Muscle of leg (tissue), 11 donors: ENCODE data around the gene TMEM88. TPM values are rescaled to one million over a fixed set of nuclear protein-coding genes. Genes with fewer than 3 reads are reported as not detected.

Experiments
- DNase-seq: peaks from one replicate; pipeline ENCODE4 v3.0.0; 2013
- H3K27ac ChIP-seq: one replicate; pipeline ENCODE4 v1.5.1; 2013; ENCODE audit warnings: mild to moderate bottlenecking, low read length, control low read depth
- H3K27me3 ChIP-seq: one replicate; pipeline ENCODE4 v1.6.1; 2013; ENCODE audit warnings: low read length; ENCODE audit not compliant: control insufficient read depth, insufficient read depth
- H3K36me3 ChIP-seq: one replicate; pipeline ENCODE4 v1.6.1; 2013; ENCODE audit warnings: low read length; ENCODE audit not compliant: control insufficient read depth, insufficient read depth
- H3K4me1 ChIP-seq: one replicate; pipeline ENCODE4 v1.6.1; 2013; ENCODE audit warnings: low read length; ENCODE audit not compliant: control insufficient read depth, insufficient read depth
- H3K4me3 ChIP-seq: one replicate; pipeline ENCODE4 v1.5.1; 2013; ENCODE audit warnings: low read length, control low read depth
- H3K9me3 ChIP-seq: replicated peaks from 2 replicates; pipeline ENCODE4 v1.6.1; 2013; ENCODE audit warnings: low read depth, low read length; ENCODE audit not compliant: control insufficient read depth
- whole genome bisulfite sequencing: methylation state at CpG from one replicate; pipeline ENCODE4 v1.1.5; 2013; ENCODE audit warnings: missing lambda C conversion rate; ENCODE audit not compliant: insufficient coverage; 5-methylcytosine and 5-hydroxymethylcytosine counted together
- polyA plus RNA-seq, 8 donors: library from polyadenylated mRNA; unstranded; fragments of 120-200 nt; gene quantifications; one replicate each; pipeline versions ENCODE4 v1.2.1 to v1.2.3, GENCODE V29; 2013; ENCODE audit warnings: inconsistent platforms in 1 of 8, low replicate concordance in 1 of 8; ENCODE audit not compliant: insufficient read length in 8 of 8, insufficient read depth in 1 of 8
- total RNA-seq: library from RNA; stranded (reverse); fragments of 120-200 nt; gene quantifications from one replicate; pipeline ENCODE4 v1.2.4, GENCODE V29; 2013

TMEM88 gene
- total and polyA plus RNA-seq, 9 donors = 18.4 to 30.3 (median 26.7) TPM

DNA sequence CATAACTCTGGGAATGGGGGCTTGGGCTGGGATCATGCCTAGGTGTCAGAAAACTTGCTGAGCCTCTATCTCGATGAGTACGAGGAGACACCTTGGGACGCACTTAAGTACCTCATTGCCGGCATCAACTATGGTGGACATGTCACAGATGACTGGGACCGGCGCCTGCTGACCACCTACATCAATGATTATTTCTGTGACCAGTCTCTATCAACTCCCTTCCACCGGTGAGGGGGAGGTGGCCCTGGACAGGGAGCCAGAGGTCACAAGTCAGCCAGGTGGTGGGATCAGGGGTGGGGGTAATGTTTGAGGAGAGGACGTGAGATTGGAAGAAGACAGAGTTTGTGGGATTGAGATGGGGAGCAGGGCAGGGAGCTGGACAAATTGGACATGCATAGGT, 24.2 kb upstream of the TMEM88 start:
- H3K9me3 ChIP-seq = no peaks in the 10 kb centered on the region
- 88% methylated on average over 5 of the region's 8 CpGs for WGBS
- DNase-seq = no peak

DNA sequence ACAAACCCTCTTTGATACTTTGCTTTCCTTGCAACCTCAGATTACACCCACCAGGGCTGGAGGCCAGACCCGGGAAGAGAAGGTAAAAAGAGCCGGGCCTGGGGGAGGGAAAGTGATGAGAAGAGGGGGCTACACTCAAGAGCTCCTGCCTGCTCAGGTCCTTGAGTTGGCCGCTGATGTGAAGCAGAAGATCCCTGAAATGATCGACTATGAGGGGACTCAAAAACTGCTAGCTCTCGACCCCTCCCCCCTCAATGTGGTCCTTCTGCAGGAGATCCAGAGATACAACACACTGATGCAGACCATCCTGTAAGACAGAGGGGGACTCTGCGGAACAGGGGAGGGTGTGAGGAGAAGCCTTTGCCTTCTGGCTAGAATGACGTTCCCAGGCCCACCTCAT, 23.6 kb upstream of the TMEM88 start:
- H3K36me3 ChIP-seq = no peaks in the 10 kb centered on the region

More for the DNA sequence above, 24.2 kb upstream of the TMEM88 start:
- Histone ChIP-seq H3K36me3 (no peaks in the 10 kb centered on the region), H3K4me3 (no peak overlapping the region), H3K27me3 (peaks cover 8% of the 10 kb centered on the region), H3K4me1 (peaks cover 26% of the 10 kb centered on the region), H3K27ac (no peak overlapping the region)

DNA sequence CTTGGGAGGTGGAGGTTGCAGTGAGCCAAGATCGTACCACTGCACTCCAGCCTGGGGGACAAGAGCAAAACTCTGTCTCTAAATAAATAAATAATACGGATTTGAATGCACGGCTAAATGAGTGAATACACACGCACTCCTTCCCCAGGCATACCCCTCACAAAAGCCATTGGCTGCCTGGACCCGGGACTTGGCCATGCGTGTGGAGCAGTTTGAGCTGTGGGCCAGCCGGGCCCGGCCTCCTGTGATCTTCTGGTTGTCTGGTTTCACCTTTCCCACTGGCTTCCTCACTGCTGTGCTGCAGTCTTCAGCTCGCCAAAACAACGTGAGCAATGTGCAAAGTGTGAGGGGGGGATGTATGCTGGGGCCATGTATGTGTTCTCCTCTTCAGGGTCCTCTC, 22.4 kb upstream of the TMEM88 start:
- 50% methylated on average over 4 of the region's 10 CpGs for WGBS
- Histone ChIP-seq H3K27me3 (peaks cover 8% of the 10 kb centered on the region), H3K36me3 (no peaks in the 10 kb centered on the region), H3K27ac (no peak overlapping the region), H3K9me3 (no peaks in the 10 kb centered on the region), H3K4me3 (no peak overlapping the region), H3K4me1 (peaks cover 40% of the 10 kb centered on the region)
- DNase-seq = no peak

More for the DNA sequence above, 23.6 kb upstream of the TMEM88 start:
- Histone ChIP-seq H3K27me3 (peaks cover 8% of the 10 kb centered on the region), H3K27ac (no peak overlapping the region), H3K4me3 (no peak overlapping the region), H3K4me1 (peaks cover 29% of the 10 kb centered on the region), H3K9me3 (no peaks in the 10 kb centered on the region)
- DNase-seq = no peak
- WGBS = no CpG with 5 or more reads among the region's 7 CpGs

DNA sequence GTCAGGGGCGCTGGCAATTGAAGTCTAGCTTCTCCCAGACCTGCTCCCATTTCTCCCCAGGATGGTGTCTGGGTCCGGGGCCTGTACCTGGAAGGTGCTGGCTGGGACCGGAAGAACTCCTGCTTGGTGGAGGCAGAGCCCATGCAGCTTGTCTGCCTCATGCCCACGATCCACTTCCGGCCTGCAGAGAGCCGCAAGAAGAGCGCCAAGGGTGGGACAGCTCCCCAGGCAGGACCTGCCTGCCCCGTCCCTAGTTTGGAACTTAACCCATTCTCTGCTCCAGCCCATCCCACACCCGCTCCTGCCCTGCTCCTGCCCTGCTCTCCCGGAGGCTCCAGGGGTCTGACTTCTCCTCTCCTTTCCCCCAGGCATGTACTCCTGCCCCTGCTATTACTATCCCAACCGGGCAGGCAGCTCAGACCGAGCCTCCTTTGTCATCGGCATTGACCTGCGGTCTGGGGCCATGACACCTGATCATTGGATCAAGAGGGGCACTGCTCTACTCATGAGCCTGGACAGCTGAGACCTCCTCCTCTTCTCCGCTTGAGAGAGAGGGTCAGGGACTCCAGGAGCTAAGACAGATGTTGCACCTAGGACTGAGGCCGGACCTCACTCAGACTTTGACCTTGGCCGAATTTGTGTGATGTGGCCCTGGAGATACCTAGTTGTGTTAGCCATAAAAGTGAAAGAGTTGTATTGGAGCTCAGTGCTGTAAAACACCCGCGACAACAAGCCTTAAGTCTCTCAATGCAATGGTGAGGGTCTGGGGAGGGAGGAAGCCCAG, 21.7 kb upstream of the TMEM88 start:
- Histone ChIP-seq H3K36me3 (no peaks in the 10 kb centered on the region), H3K4me3 (peak overlapping the region; percentile 83), H3K27ac (no peak overlapping the region), H3K4me1 (peaks cover 46% of the 10 kb centered on the region), H3K9me3 (no peaks in the 10 kb centered on the region), H3K27me3 (peaks cover 6% of the 10 kb centered on the region)
- DNase-seq = peak; percentile 14
- 21% methylated on average over 16 of the region's 19 CpGs for WGBS

DNA sequence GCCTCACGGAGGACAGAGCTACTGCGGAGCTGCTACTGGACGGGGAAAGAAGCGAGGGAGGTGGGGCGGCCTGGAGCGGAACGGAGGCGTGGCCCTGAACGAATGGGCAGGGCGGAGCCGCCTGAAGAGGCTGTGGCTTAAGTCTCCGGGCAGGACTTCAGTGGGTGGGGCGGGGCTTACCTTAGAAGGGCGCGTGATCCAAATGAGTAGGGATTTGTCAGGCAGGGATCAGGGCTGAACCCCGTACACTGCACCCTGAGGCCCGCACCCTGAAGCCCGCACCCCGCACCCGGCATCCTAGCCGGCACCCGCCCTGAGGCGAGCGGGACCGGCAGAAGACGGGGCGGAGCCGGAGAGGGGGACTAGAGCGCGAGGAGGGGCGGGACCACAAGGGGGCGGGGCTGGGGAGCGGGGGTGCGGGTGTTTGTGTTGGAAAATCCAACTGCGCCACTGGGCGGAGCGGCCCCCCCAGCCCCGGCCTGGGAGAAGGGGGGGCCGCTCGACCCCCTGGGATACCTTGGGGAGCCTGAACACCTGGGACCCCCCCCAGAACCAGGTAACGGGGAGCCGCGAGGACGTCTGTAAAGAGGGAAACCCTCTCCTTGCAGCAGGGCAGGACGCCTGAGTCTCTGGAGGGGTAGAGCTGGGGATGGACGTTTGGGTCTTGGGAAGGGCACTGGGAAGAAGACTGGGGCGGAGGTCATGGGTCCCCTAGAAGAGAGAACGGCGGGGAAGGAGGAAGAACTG, 20.9 kb upstream of the TMEM88 start, which contains the start of gene KDM6B:
Gene KDM6B (plus strand): TSS at position 423 of the 747 bp plus-strand sequence. CDS start 11,338 bp downstream, outside the sequence.
- Histone ChIP-seq H3K36me3 (no peaks in the 10 kb centered on the region), H3K4me3 (peak within 1 kb of the TSS; percentile 83), H3K9me3 (no peaks in the 10 kb centered on the region), H3K4me1 (peaks cover 53% of the 10 kb centered on the region), H3K27me3 (peaks cover 6% of the 10 kb centered on the region), H3K27ac (peak within 1 kb of the TSS; percentile 99)
- DNase-seq = peak; percentile 96
- 1% methylated on average over 39 of the region's 49 CpGs for WGBS

DNA sequence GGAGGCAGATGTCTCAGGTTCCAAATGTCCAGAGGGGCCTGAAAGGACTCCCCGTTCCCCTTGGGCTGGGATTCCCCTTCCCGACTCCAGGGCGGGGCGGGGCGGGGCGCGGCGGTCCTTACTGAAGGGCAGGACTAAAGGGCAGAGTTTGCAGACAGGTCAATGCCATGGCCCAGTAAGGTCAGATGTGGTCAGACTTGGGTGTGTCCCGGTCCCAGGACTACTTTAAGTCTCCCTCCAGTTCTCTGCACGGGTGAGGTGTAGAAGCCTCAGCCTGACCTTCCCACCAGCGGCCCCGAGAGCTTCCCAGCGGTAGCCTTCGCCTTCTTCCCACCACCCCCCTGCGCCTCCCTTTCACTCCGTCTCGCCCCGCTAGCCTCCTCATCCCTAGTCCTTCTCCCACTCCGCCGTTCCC, 20.3 kb upstream of the TMEM88 start:
- Histone ChIP-seq H3K4me1 (peaks cover 58% of the 10 kb centered on the region), H3K9me3 (no peaks in the 10 kb centered on the region), H3K36me3 (no peaks in the 10 kb centered on the region), H3K27ac (peak overlapping the region; percentile 99), H3K27me3 (peaks cover 6% of the 10 kb centered on the region), H3K4me3 (peak overlapping the region; percentile 83)
- peak; percentile 57 for DNase-seq
- 1% methylated on average over 10 of the region's 20 CpGs for WGBS

DNA sequence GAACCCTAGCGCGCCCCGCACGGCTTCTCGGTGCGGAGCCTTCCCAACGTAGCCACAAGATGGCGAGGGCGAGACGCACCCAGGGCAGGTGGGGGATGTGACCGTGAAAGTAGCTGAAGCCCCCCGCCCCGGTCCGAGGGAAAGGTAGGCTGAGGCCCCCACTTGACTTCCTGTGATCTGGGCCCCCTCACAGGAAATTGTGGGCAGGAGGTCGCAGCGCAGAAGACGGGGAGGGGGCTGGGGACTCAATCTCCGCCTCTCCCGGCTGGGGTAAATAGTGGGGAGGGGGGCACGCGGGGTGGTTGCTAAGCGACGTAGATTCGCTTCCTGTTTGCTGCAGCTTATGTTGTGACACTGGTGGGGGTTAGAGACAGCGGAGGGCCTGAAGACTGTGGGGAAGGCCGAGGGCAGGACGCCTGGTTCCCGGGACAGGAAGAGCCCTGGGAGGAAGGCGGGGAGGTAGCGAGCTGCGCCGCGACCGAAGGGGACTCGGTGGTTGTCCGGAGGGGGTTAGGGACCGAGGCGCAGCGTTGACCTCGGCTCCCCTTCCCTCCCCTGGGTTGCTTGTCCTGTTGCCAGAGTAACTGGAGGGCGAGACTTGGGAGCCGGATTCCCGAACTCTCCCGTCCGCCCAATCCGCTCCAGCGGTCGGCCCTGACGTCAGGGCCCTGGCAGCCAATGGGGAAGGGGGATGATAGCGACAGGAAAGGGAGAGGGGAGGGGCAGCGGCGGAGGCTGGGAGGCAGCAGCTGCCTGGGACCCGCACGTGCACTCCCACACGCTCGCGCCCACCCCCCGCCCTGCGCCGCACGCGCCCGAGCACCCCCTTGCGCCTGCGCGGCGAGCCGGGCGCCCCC, 19.7 kb upstream of the TMEM88 start:
- peaks cover 64% of the 10 kb centered on the region for H3K4me1 ChIP-seq
- under 1% methylated on average over 60 of the region's 69 CpGs for WGBS
- H3K36me3 ChIP-seq = peaks cover 6% of the 10 kb centered on the region
- peak overlapping the region; percentile 83 for H3K4me3 ChIP-seq
- H3K27ac ChIP-seq = peak overlapping the region; percentile 99
- DNase-seq = peak; percentile 100
- H3K27me3 ChIP-seq = peaks cover 6% of the 10 kb centered on the region
- H3K9me3 ChIP-seq = no peaks in the 10 kb centered on the region

DNA sequence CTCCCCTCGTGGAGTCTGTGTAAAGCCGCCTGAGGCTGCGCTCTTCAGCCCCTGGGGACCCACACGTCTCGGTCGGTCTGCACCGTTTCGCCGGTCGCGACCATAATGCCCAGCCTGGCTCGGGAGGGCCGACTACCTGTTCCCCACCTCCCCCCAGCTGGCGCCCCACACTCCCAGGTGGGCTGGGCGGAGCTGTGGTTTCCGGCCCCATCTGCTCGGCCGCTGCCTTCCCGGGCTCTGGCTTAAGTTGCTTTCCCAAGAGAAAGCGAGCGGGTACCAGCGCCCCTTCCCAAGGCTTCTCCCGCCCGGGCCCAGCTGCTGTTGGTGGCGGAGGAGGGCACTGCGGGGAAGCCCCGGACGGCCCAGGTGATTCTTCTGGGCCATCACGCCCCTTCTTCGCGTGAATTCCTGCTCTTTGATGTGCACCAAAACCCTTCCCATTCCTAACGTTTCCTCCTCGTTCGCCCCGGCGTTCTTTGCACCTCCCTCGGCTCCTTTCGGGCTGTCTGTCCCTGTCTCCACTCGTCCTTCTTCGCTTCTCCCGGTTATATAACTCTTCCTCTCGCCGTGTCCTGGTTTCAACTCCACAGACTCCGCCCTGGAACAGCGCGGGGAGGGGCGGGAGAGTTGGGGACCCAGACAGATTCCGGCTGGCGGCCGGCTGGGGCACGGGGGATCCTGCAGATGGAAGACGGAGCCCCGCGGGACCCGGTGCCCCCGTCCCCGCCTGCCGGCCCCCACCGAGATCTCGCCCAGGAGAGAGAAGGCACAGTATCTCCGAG, 18.9 kb upstream of the TMEM88 start:
- H3K4me1 ChIP-seq = peaks cover 68% of the 10 kb centered on the region
- H3K36me3 ChIP-seq = peaks cover 11% of the 10 kb centered on the region
- peaks cover 6% of the 10 kb centered on the region for H3K27me3 ChIP-seq
- H3K4me3 ChIP-seq = peak overlapping the region; percentile 83
- 0% methylated on average over 58 of the region's 61 CpGs for WGBS
- DNase-seq = peak; percentile 90
- H3K27ac ChIP-seq = peak overlapping the region; percentile 99
- H3K9me3 ChIP-seq = no peaks in the 10 kb centered on the region
